Keratinocyte (primary cell): Measurements from ENCODE around the gene SLC8A1. TPM values are rescaled to one million over a fixed set of nuclear protein-coding genes. Genes with fewer than 3 reads are reported as not detected.

ENCODE experiments used
- DNase-seq: peaks from one replicate; pipeline ENCODE4 v3.0.0-alpha.2; 2011; ENCODE audit warnings: low read depth, missing footprints, low spot score
- FAIRE-seq: peaks from 2 replicates; lab custom pipeline; 2011; peaks lifted over from hg19 to GRCh38; lab: Jason Lieb, UNC
- H2AFZ ChIP-seq: 2 replicates; pipeline ENCODE4 v1.6.0; 2012; ENCODE audit warnings: low read length, control low read depth, inconsistent platforms; ENCODE audit not compliant: control insufficient read depth
- H3K27ac ChIP-seq: 2 replicates; pipeline ENCODE4 v1.5.1; 2011; ENCODE audit warnings: low read length; ENCODE audit not compliant: control insufficient read depth, insufficient read depth
- H3K27me3 ChIP-seq: 3 replicates; pipeline ENCODE4 v1.6.0; 2011; ENCODE audit warnings: low read length; ENCODE audit not compliant: control insufficient read depth, insufficient read depth; ENCODE audit errors: extremely low read depth
- H3K36me3 ChIP-seq, 2 experiments: 2 replicates in 1 of 2; 3 replicates in 1 of 2; pipeline ENCODE4 v1.5.1; 2011; ENCODE audit warnings: low read length in 2 of 2, mild to moderate bottlenecking in 1 of 2; ENCODE audit not compliant: control insufficient read depth in 2 of 2, insufficient read depth in 2 of 2; ENCODE audit errors: extremely low read depth in 1 of 2
- H3K4me1 ChIP-seq: 3 replicates; pipeline ENCODE4 v1.5.1; 2011; ENCODE audit warnings: low read length; ENCODE audit not compliant: control insufficient read depth, insufficient read depth; ENCODE audit errors: extremely low read depth
- H3K4me2 ChIP-seq: 3 replicates; pipeline ENCODE4 v1.6.0; 2011; ENCODE audit warnings: low read depth, low read length; ENCODE audit not compliant: control insufficient read depth, insufficient read depth; ENCODE audit errors: extremely low read depth
- H3K4me3 ChIP-seq, 3 experiments: fragments of 200-600 bp in 1 of 3; sonication (generic) in 1 of 3; 2 replicates in 2 of 3; 3 replicates in 1 of 3; pipeline ENCODE4 v1.5.1; 2011 to 2016; ENCODE audit warnings: low read length in 3 of 3, mild to moderate bottlenecking in 3 of 3, control low read depth in 2 of 3, inconsistent platforms in 1 of 3, low read depth in 1 of 3, mixed read lengths in 1 of 3, mixed run types in 1 of 3, moderate library complexity in 1 of 3; ENCODE audit not compliant: control insufficient read depth in 2 of 3, insufficient read depth in 2 of 3; ENCODE audit errors: extremely low read depth in 1 of 3
- H3K79me2 ChIP-seq: 2 replicates; pipeline ENCODE4 v1.6.0; 2012; ENCODE audit warnings: low read length; ENCODE audit not compliant: control insufficient read depth, insufficient read depth
- H3K9ac ChIP-seq: 3 replicates; pipeline ENCODE4 v1.6.0; 2011; ENCODE audit warnings: low read length; ENCODE audit not compliant: control insufficient read depth, insufficient read depth; ENCODE audit errors: extremely low read depth
- H3K9me1 ChIP-seq: 3 replicates; pipeline ENCODE4 v1.6.0; 2011; ENCODE audit warnings: low read length; ENCODE audit not compliant: control insufficient read depth, insufficient read depth; ENCODE audit errors: extremely low read depth
- H3K9me3 ChIP-seq: 2 replicates; pipeline ENCODE4 v1.5.1; 2012; ENCODE audit warnings: low read depth, low read length; ENCODE audit not compliant: control insufficient read depth
- H4K20me1 ChIP-seq: 3 replicates; pipeline ENCODE4 v1.6.0; 2011; ENCODE audit warnings: low read length; ENCODE audit not compliant: control insufficient read depth, insufficient read depth; ENCODE audit errors: extremely low read depth
- EZH2 ChIP-seq: IDR thresholded peaks from one replicate; pipeline ENCODE4 v1.6.1; 2012; ENCODE audit warnings: inconsistent platforms, mild to moderate bottlenecking, low read length, moderate library complexity
- dilution Hi-C: fragments of 300-500 bp; cut with MboI; formaldehyde crosslinking; loops from one replicate; pipeline ENCODE4 v1.7.0; 2020; ENCODE audit warnings: low sequenced_read_pairs; ENCODE audit not compliant: extremely low pct_ligation_motif_present
- polyA plus RNA-seq, 5 experiments: library from polyadenylated mRNA; depleted of rRNA in 3 of 5; stranded (reverse) in 3 of 5; stranded (forward) in 1 of 5; unstranded in 1 of 5; fragments of >200 nt; gene quantifications; 1 replicate in 1 of 5; 2 replicates in 3 of 5; 3 replicates in 1 of 5; pipeline versions ENCODE4 v1.2.1 to v1.2.3, GENCODE V29; 2011 to 2012; ENCODE audit warnings: missing spikeins in 2 of 5, low read depth in 1 of 5, low replicate concordance in 1 of 5
- TF ChIP-seq, protein P1 (sequence below), 3 experiments: IDR thresholded peaks in 1 of 3; conservative IDR thresholded peaks in 1 of 3; optimal IDR thresholded peaks in 1 of 3; 2 replicates in 2 of 3; 3 replicates in 1 of 3; pipeline versions ENCODE3 to v1.5.1; 2011; ENCODE audit warnings: low read length in 3 of 3, mild to moderate bottlenecking in 3 of 3, moderate library complexity in 2 of 3, control low read depth in 1 of 3, inconsistent platforms in 1 of 3; ENCODE audit not compliant: insufficient read depth in 2 of 3; ENCODE audit errors: extremely low read depth in 1 of 3

SLC8A1 gene
- polyA plus RNA-seq, 1 donor (not counting 4 experiments of a cell fraction or from before 2014, with no cell fraction given) = 2.7 TPM

DNA sequence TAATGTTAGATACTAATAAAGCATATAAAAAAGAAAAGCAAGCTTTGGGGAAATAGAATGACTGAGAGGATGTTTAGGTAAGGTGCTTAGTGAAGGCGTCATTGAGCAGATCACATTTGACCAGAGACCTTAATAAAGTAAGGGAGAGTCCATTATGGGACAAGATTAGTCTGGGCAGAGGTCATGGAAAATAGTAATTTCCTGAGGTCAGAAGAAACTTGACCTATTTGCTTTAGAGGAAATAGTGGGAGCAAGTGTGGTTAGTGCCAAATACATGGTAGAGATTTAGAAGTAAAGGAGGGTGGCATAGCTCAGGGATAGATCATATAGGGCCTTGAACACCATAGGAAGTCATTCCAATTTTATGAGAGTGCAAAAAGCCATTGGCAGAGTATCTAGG lies 24.5 kb upstream of the SLC8A1 start:
- FAIRE-seq (no peak), DNase-seq (no peak)
- H3K4me2 ChIP-seq = no peak overlapping the region

DNA sequence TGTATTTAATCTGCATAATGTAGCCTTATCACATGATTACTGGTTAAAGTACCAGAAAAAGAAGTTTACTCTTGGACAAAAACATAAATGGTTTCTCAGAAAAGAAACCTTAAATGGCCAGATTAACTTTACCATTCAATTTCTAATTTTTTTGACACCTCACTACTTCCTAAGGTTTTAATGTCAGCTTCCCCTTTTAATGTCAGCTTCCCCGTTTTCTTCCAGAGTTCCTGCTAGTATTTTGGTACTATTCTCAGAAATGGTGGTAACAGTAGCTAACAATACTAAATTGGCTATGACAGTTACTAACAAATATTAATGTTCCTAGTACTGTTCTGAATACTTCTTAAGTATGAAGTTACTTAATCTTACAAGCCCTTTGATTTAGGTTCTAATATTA lies 22.4 kb upstream of the SLC8A1 start:
- Histone ChIP-seq H3K79me2 (no peaks in the 10 kb centered on the region), H3K4me1 (no peaks in the 10 kb centered on the region), H3K4me3 (no peak overlapping the region), H3K36me3 (no peaks in the 10 kb centered on the region), H3K9ac (no peak overlapping the region), H3K27ac (no peak overlapping the region), H2AFZ (no peak overlapping the region), H3K9me1 (no peaks in the 10 kb centered on the region), H3K4me2 (no peak overlapping the region), H3K27me3 (no peaks in the 10 kb centered on the region), H4K20me1 (no peaks in the 10 kb centered on the region), H3K9me3 (no peaks in the 10 kb centered on the region)
- no peak for TF ChIP-seq EZH2
- TF ChIP-seq, protein P1, sequence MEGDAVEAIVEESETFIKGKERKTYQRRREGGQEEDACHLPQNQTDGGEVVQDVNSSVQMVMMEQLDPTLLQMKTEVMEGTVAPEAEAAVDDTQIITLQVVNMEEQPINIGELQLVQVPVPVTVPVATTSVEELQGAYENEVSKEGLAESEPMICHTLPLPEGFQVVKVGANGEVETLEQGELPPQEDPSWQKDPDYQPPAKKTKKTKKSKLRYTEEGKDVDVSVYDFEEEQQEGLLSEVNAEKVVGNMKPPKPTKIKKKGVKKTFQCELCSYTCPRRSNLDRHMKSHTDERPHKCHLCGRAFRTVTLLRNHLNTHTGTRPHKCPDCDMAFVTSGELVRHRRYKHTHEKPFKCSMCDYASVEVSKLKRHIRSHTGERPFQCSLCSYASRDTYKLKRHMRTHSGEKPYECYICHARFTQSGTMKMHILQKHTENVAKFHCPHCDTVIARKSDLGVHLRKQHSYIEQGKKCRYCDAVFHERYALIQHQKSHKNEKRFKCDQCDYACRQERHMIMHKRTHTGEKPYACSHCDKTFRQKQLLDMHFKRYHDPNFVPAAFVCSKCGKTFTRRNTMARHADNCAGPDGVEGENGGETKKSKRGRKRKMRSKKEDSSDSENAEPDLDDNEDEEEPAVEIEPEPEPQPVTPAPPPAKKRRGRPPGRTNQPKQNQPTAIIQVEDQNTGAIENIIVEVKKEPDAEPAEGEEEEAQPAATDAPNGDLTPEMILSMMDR (optimal IDR thresholded peaks at IDR 0.05 in 1 of 3, IDR thresholded peaks at IDR 0.05 in 1 of 3, conservative IDR thresholded peaks at IDR 0.05 in 1 of 3; ENCODE audit: extremely low read depth in 1 of 3, insufficient read depth in 2 of 3, low read length in 3 of 3) = no peak
- dilution Hi-C loops = no loop called here
- no peak for DNase-seq
- no peak for FAIRE-seq

More for the DNA sequence above, 24.5 kb upstream of the SLC8A1 start:
- H3K79me2 ChIP-seq = no peaks in the 10 kb centered on the region
- no peaks in the 10 kb centered on the region for H4K20me1 ChIP-seq
- H2AFZ ChIP-seq = no peak overlapping the region
- no peak overlapping the region for H3K27ac ChIP-seq
- no peaks in the 10 kb centered on the region for H3K4me1 ChIP-seq
- H3K27me3 ChIP-seq = no peaks in the 10 kb centered on the region
- no peaks in the 10 kb centered on the region for H3K9me1 ChIP-seq
- H3K36me3 ChIP-seq = no peaks in the 10 kb centered on the region
- H3K9me3 ChIP-seq = no peaks in the 10 kb centered on the region
- TF ChIP-seq, protein P1 (optimal IDR thresholded peaks at IDR 0.05 in 1 of 3, IDR thresholded peaks at IDR 0.05 in 1 of 3, conservative IDR thresholded peaks at IDR 0.05 in 1 of 3; ENCODE audit: extremely low read depth in 1 of 3, insufficient read depth in 2 of 3, low read length in 3 of 3) = no peak
- no peak for TF ChIP-seq EZH2
- H3K4me3 ChIP-seq = no peak overlapping the region
- H3K9ac ChIP-seq = no peak overlapping the region
- dilution Hi-C loops = no loop called here
